HL-60/S4 treated with phorbol 12-myristate 13-acetate at 8.2 ng/mL for 4 days and 3 days (cell line): ENCODE measurements around the gene FIS1.
"Not testable (repeated sequence)": the region's sequence is repeated elsewhere in the genome, so short reads cannot be mapped to it uniquely, and the experiment has no call there.

ENCODE experiments used
- in situ Hi-C: fragments of 300-500 bp; cut with MboI; formaldehyde crosslinking; loops from 2 replicates; pipeline ENCODE4 v1.15.0; 2022; ENCODE audit warnings: low sequenced_read_pairs

Gene FIS1

DNA sequence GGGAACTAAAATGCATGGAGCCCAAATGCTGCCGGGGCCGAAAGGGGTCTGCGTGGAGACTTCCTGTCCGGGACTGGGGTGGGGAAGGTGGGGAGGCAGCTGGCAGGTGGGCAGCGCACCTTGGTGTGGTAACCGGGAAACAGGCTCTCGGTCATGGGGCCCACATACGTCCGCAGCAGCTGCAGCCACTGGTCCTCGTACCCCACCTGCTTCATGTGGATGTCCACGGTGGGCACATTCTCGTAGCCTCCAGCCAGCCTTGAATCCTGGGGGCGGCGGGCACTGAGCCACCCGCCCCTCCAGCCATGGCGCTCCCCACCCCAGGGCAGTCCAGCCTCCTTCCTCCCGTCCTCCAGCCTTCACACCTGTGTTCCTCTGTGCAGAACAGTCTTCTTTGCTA, 37.4 kb downstream of the FIS1 start:
- in situ Hi-C loops = no loop called here

DNA sequence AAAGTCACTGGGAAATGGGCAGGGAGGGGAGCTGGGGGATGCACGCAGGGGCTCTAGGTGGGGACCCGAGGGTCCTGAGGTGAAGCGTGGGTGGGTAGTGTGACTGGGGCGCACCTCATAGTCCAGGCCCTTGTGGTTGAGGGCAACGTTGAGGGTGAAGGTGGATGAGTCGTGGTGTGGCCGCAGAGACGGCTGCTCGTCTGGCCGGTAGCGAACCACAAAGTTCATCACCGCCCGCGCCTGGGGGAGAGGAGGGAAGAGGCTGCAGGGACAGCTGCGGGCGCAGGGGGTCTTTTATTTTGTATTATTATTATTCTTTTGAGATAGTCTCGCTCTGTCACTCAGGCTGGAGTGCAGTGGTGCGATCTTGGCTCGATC, 38.2 kb downstream of the FIS1 start:
- in situ Hi-C loops = no loop called here

DNA sequence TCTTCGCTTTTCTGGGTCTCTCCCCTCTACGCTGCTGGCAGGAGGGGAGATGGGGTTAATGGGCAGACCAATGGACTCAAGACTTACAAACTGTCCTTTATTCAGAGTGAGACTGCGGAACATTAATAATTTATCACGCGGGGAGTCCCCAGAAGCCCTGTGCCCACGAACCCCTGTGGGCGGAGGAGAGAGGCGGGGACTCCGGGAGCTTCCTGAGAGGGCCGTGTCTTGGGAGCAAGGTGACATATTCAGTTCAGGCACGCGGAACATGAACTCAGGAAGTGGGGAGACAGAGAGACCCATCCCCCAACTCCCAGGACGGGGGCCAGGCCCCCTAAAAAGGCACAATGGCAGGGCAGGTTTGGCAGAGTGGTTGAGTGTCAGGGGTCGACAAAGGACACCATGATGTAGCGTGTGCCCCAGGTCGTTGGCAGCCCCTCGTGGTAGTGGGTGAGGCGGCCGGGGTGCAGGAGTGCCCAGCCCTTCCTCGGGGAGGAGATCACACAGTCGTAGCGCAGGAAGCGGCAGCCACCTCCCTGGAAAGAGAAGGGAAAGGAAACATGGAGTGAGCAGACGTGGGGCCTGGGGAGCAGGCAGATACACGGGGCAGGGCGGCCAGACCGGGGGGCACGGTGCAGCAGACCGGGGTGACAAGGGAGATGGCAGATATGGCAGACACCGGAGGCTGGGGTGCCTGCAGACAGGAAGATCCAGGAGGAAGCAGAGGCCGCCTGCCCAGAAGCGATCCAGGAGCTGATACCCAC, 38.8 kb downstream of the FIS1 start:
- in situ Hi-C loops = no loop called here

DNA sequence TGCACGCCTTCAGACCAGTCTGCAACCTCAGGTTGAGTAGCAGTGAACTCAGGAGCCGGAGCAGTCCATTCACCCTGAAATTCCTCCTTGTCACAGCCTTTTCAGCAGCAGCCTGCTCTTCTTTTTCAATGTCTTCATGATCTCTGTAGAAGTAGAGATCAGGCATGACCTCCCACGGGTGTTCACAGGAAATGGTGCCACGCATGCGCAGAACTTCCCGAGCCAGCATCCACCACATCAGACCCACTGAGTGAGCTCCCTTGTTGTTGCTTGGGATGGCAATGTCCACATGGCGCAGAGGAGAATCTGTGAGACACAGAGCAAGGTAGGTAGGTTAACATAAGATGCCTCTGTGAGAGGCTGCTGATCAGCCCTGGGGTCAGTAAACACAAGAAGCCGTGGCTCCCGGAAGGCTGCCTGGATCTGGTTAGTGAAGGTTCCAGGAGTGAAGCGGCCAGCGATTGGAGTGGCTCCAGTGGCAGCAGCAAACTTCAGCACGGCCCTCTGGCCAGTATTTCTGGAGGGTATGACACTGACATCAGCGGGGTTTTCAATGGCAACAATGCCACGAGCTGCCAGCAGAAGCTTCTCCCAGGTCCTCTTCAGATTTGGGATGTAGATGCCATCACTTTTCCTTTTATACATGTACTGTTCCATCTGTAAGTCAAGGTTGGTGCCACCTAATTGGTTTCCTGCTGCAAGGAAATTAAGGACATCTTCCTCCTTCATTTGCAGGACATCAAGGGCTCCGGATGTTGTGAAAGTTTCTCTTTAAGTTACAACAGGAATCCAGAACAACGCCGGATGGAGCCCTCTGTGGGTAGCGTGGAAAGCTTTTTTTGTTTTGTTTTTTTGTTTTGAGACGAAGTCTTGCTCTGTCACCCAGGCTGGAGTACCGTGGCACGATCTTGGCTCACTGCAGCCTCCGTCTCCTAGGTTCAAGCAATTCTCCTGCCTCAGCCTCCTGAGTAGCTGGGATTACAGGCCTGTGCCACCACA, 40.8 kb downstream of the FIS1 start:
- in situ Hi-C loops = not testable (repeated sequence)

DNA sequence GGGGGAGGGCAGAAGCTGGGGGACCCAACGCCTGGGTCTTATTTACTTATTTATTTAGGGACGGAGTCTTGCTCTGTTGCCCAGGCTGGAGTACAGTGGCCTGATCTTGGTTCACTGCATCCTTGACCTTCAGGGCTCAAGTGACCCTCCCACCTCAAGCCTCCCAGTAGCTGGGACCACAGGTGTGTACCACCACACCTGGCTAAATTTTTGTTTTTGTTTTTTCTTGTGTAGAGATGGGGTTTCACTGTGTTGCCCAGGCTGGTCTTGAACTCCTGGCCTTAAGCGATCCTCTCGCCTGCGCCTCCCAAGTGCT, 42.3 kb downstream of the FIS1 start:
- in situ Hi-C loops = no loop called here

DNA sequence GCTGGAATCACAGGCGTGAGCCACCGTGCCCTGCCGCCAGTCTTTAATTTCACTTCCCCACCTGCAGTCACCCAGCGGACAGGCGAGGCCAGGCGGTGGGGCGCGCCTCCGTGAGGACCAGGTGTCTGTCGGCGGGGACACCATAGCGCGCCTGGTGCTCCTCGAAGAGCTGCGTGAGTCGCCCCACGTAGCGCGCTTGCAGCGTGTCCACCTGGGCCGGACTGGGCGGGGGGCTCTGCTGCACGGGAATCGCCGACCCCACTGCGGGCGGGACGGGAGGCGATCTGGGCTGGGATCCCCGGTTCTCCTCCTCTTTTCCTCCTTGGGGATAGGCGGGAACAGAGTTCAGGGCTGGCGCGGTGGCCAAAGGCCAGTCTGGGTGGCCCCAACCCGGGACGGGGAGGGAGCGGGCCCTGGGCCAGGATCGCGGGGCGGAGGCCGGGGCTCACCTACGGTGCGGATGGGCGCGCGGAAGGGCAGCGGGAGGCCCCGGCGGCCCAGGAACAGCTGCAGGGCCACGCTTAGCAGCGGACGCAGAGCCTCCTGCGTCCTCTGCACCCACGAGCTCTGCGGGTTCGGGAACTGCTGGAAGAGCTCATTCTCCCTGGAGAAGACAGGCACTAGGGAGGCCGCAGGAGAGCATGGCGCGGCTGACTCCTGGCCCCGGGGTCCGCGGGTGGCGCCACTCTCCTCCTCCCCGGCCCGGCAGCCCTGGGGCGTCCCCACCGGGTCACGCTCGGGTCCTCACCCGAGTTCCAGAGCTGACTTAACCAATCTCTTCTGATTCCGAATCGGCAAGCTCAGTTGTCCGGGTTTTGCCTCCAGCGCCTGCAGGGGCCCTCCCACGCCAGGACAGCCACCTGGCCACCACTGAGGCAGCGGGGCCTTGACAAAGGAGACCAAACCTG, 42.9 kb downstream of the FIS1 start:
- in situ Hi-C loops = no loop called here

DNA sequence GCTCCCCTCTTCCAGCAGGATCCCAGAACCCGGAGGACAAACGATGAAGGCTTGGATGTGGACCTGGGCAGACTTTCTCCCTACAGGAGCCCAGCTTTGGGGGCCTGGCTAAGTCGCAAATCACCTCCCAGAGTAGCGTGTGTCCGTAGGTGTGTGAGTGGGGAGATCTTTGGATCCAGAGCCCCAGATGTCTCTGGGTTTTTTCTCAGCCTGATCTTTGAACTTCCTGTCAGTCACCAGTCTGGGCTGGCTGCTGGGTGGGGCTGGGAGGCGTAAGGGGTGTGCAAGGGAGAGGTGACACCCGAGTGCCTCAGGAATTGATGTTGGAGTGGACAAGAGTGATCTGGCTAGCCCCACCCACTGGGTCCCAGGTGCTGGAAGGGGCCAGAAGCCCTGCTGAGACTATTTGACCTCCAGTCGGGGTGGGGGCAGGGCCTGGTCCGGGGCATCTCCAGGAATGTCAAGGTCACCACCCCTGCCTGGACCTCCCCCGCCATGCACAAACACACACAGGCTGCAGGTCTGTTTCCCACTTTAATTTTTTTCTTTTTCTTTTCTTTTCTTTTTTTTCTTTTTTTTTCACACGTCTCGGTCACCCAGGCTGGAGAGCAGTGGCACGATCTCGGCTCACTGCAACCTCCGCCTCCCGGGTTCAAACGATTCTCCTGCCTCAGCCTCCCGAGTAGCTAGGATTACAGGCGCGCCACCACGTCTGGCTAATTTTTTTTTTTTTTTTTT, 43.9 kb downstream of the FIS1 start, which contains the start of gene MOGAT3:
Gene MOGAT3, minus strand, starts transcription at position 175 of the 738 bp plus-strand sequence. CDS start 182 bp downstream, outside the sequence.
- in situ Hi-C loops = no loop called here

DNA sequence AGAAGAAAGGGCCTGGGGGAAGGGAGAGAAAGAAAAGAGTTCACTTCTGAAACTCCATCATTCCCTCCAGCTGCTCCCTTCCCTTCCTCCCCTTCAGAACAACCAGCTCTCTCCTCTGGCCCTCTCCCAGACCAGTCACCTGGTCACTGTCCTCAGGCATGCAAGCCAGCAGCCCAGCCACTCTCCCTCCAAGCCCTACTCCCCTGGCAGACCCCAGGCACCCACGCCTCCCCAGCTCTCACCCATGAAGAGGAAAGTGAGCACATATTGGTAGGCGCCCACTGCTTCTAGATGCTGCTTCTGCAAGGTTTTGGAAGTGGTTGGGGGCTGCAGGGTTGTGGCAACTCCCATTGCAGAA, 44.4 kb downstream of the FIS1 start:
- in situ Hi-C loops = no loop called here

DNA sequence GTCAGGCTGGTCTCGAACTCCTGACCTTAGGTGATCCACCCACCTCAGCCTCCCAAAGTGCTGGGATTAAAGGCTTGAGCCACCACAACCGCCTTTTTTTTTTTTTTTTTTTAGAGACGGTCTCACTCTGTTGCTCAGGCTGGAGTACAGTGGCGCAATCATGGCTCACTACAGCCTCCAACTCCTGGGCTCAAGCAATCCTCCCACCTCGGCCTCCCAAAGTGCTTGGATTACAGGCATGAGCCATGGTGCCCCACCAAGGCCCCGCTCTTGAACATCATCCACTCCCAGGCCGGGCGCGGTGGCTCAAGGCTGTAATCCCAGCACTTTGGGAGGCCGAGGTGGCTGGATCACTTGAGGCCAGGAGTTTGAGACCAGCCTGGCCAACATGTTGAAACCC, 45.4 kb downstream of the FIS1 start:
- in situ Hi-C loops = not testable (repeated sequence)

DNA sequence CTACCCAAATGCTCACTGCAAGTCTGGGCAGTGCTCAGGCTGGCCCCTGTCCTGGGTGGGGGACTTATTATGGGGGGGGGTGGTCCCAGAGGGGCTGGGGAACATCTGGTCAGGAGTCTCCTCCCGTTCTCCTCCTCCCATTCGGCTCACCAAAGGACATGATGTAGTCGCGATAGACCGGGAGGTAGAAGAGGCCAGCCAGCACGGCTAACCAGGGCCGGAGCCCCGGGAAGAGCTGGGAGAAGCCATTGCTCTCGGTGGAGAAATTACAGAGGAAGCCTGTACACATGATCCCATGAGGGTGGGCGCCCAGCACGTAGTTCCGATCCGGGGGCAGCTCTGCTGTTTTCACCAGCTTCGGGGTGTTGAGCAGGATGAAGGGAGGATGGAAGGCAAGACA, 46.4 kb downstream of the FIS1 start:
- in situ Hi-C loops = no loop called here

DNA sequence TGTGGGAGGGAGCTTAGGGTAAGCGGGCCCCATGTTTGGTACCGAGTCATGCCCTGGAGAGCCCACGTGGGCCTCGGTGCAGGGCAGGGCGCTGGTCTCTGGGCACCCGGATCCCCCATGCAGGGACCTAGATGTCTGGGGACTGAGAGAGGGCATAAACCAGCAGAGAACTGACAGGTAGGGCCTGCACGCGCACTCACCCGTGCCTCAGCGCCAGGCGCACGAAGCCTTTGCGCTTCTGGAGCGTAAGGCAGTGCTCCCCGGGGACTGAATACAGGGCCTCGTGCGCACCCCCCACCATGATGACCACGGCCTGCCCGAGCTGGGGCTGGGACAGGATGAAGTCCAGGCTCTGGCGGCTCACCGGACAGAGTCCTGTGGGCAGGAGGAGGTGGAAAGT, 46.9 kb downstream of the FIS1 start:
- in situ Hi-C loops = no loop called here

DNA sequence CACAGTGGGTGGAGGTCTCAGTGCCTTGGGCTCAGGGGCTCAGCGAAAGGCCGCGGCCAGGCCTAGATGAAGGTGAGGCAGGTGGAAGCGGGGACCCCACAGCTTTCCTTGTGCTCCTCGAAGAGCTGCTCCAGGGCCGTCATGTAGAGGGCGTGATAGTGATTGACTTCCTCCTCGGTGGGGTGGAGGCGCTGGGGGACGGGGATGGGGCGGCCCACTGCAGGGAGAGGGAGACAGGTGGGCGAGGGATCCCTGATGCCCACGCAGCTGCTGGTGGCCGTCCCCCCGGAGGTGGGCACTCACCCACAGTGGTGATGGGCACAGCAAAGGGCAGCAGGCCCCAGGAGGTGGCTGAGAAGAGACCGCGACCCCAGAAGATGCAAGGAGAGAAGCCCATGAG, 49.0 kb downstream of the FIS1 start:
- in situ Hi-C loops = no loop called here
